ENCODE data around the gene FAM193A. TPM values are rescaled to one million over a fixed set of nuclear protein-coding genes. Genes with fewer than 3 reads are reported as not detected.

FAM193A gene
- total RNA-seq, 1 donor from 2014 or later, result 31.4 TPM

GRCh38 chr4:2650276-2650675 is 113.8 kb downstream of the FAM193A start:
- DNase-seq (ENCODE audit: extremely low spot score in 2 of 2), result no peak
- intact Hi-C loops (cut with DNase I), result no loop called here
- Histone ChIP-seq H3K4me1 (no peaks in the 10 kb centered on the region), H3K27ac (no peak overlapping the region), H3K27me3 (no peaks in the 10 kb centered on the region), H3K4me3 (no peak overlapping the region), H3K36me3 (peaks cover 0 to 48% of the 10 kb centered on the region in 2 donors), H3K9me3 (no peaks in the 10 kb centered on the region)
- TF ChIP-seq POLR2AphosphoS5 (IDR thresholded peaks at IDR 0.05; ENCODE audit: insufficient read depth in 1 of 2, low read depth in 1 of 2) (no peak), POLR2A (IDR thresholded peaks at IDR 0.05) (no peak)
- TF ChIP-seq, protein P1, sequence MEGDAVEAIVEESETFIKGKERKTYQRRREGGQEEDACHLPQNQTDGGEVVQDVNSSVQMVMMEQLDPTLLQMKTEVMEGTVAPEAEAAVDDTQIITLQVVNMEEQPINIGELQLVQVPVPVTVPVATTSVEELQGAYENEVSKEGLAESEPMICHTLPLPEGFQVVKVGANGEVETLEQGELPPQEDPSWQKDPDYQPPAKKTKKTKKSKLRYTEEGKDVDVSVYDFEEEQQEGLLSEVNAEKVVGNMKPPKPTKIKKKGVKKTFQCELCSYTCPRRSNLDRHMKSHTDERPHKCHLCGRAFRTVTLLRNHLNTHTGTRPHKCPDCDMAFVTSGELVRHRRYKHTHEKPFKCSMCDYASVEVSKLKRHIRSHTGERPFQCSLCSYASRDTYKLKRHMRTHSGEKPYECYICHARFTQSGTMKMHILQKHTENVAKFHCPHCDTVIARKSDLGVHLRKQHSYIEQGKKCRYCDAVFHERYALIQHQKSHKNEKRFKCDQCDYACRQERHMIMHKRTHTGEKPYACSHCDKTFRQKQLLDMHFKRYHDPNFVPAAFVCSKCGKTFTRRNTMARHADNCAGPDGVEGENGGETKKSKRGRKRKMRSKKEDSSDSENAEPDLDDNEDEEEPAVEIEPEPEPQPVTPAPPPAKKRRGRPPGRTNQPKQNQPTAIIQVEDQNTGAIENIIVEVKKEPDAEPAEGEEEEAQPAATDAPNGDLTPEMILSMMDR (IDR thresholded peaks at IDR 0.05), result no peak

- H3K27me3 ChIP-seq, result no peaks in the 10 kb centered on the region
- H3K9me3 ChIP-seq, result no peaks in the 10 kb centered on the region
- intact Hi-C loops (cut with DNase I), result no loop called here
- no peak for DNase-seq (ENCODE audit: extremely low spot score in 2 of 2)
- H3K36me3 ChIP-seq, result peaks cover 0 to 45% of the 10 kb centered on the region in 2 donors
- H3K4me1 ChIP-seq, result no peaks in the 10 kb centered on the region
- TF ChIP-seq POLR2A (IDR thresholded peaks at IDR 0.05) (no peak), POLR2AphosphoS5 (IDR thresholded peaks at IDR 0.05; ENCODE audit: insufficient read depth in 1 of 2, low read depth in 1 of 2) (no peak)
- TF ChIP-seq, protein P1 (IDR thresholded peaks at IDR 0.05), result no peak
- no peak overlapping the region for H3K4me3 ChIP-seq
- no peak overlapping the region for H3K27ac ChIP-seq
Observed at GRCh38 chr4:2651546-2651945, 115.1 kb downstream of the FAM193A start.

- intact Hi-C loops (cut with DNase I), result no loop called here
- no peak for DNase-seq (ENCODE audit: extremely low spot score in 2 of 2)
- H3K36me3 ChIP-seq, result peaks cover 0 to 40% of the 10 kb centered on the region in 2 donors
Observed at GRCh38 chr4:2651998-2652397, 115.6 kb downstream of the FAM193A start.

GRCh38 chr4:2652415-2653160 is 116.1 kb downstream of the FAM193A start:
- Histone ChIP-seq H3K36me3 (peaks cover 0 to 41% of the 10 kb centered on the region in 2 donors), H3K27me3 (no peaks in the 10 kb centered on the region), H3K9me3 (no peaks in the 10 kb centered on the region), H3K4me1 (no peaks in the 10 kb centered on the region), H3K4me3 (no peak overlapping the region), H3K27ac (no peak overlapping the region)
- intact Hi-C loops (cut with DNase I), result no loop called here
- TF ChIP-seq, protein P1 (IDR thresholded peaks at IDR 0.05), result no peak
- TF ChIP-seq POLR2A (IDR thresholded peaks at IDR 0.05), result no peak
- no peak for TF ChIP-seq POLR2AphosphoS5 (IDR thresholded peaks at IDR 0.05; ENCODE audit: insufficient read depth in 1 of 2, low read depth in 1 of 2)
- DNase-seq (ENCODE audit: extremely low spot score in 2 of 2), result no peak

More at GRCh38 chr4:2651998-2652397, 115.6 kb downstream of the FAM193A start:
- H3K27ac ChIP-seq, result no peak overlapping the region
- TF ChIP-seq, protein P1 (IDR thresholded peaks at IDR 0.05), result no peak
- TF ChIP-seq POLR2A (IDR thresholded peaks at IDR 0.05) (no peak), POLR2AphosphoS5 (IDR thresholded peaks at IDR 0.05; ENCODE audit: insufficient read depth in 1 of 2, low read depth in 1 of 2) (no peak)
- no peaks in the 10 kb centered on the region for H3K27me3 ChIP-seq
- no peaks in the 10 kb centered on the region for H3K9me3 ChIP-seq
- H3K4me1 ChIP-seq, result no peaks in the 10 kb centered on the region
- no peak overlapping the region for H3K4me3 ChIP-seq

- Histone ChIP-seq H3K4me3 (no peak overlapping the region), H3K27me3 (no peaks in the 10 kb centered on the region), H3K4me1 (peaks cover 11% of the 10 kb centered on the region), H3K36me3 (peaks cover 0 to 49% of the 10 kb centered on the region in 2 donors), H3K27ac (peak overlapping the region; percentile 22), H3K9me3 (no peaks in the 10 kb centered on the region)
- DNase-seq (ENCODE audit: extremely low spot score in 2 of 2), result no peak
- intact Hi-C loops (cut with DNase I), result no loop called here
- TF ChIP-seq POLR2AphosphoS5 (IDR thresholded peaks at IDR 0.05; ENCODE audit: insufficient read depth in 1 of 2, low read depth in 1 of 2) (peak in 1 of 2 donors; percentile 35), POLR2A (IDR thresholded peaks at IDR 0.05) (no peak)
- TF ChIP-seq, protein P1 (IDR thresholded peaks at IDR 0.05), result no peak
Observed at GRCh38 chr4:2660596-2661211, 124.3 kb downstream of the FAM193A start.
